Skeletal muscle tissue (tissue), 4 donors: ENCODE measurements around the gene RASAL3. TPM values are rescaled to one million over a fixed set of nuclear protein-coding genes. Genes with fewer than 3 reads are reported as not detected.

Source experiments
- H3K27ac ChIP-seq: one replicate; pipeline ENCODE4 v1.7.0; 2013; ENCODE audit warnings: mild to moderate bottlenecking, low read depth, low read length, inconsistent platforms
- H3K27me3 ChIP-seq, 3 donors: one replicate each; pipeline ENCODE4 v1.7.0; 2013; ENCODE audit warnings: low read length in 3 of 3; ENCODE audit not compliant: control insufficient read depth in 3 of 3, insufficient read depth in 3 of 3
- H3K36me3 ChIP-seq, 3 donors: one replicate each; pipeline ENCODE4 v1.7.0; 2013; ENCODE audit warnings: low read length in 3 of 3; ENCODE audit not compliant: control insufficient read depth in 3 of 3, insufficient read depth in 3 of 3
- H3K4me1 ChIP-seq, 3 donors: one replicate each; pipeline ENCODE4 v1.7.0; 2013; ENCODE audit warnings: low read length in 3 of 3, mild to moderate bottlenecking in 3 of 3; ENCODE audit not compliant: control insufficient read depth in 3 of 3, insufficient read depth in 3 of 3
- H3K4me3 ChIP-seq, 3 donors: one replicate each; pipeline ENCODE4 v1.7.0; 2013; ENCODE audit warnings: low read length in 3 of 3
- H3K9ac ChIP-seq, 3 donors: one replicate each; pipeline ENCODE4 v1.7.0; 2013; ENCODE audit warnings: low read length in 3 of 3, mild to moderate bottlenecking in 3 of 3, moderate library complexity in 2 of 3, low read depth in 1 of 3
- H3K9me3 ChIP-seq, 3 donors: one replicate each; pipeline ENCODE4 v1.7.0; 2013; ENCODE audit warnings: low read length in 3 of 3; ENCODE audit not compliant: control insufficient read depth in 3 of 3
- total RNA-seq: library from RNA; depleted of rRNA; stranded (reverse); fragments of >200 nt; gene quantifications from one replicate; pipeline ENCODE4 v1.2.3, GENCODE V29; 2014
- donor health status: Osteomylitis.

Gene RASAL3
- total RNA-seq, 1 donor from 2014 or later: 0.52 TPM

DNA sequence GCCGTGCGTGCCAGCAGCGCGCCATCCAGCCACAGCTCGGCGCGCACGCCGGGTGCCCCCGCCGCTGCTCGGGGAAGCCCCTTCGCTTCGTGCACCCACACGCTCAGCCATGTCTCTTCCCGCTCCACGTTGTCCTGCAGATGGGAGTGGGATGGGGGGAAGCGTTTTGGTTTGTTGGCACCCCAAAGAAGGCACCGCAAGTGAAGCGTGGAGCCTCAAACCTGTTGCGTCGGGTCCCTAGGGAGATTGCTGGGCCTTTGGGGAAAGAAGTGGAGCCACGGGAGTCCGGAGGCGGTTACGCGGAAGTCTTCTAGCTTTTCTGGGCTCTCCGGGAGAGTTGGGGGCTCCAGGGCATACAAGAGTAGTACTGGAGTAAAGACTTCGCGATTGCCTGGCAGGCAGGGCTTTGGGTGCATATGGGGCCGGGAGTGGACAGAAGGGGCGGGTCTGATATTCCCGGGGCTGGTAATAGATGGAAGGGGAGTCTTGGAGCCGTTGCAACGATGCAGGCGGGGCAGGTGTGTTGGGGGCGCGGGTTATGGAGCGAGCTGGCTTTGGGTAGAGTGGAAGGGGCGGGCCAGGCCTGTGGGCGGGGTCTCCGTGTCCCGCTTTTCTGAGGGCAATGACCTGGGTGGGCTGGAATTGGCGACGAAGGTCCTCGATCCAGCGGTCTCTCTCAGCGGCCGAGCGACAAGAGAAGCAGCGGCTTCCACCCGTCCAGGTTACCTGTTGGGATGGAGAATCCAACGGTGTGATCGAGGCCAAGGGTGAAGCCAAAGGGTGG is 6.5 kb downstream of the RASAL3 start:
- no peaks in the 10 kb centered on the region for H3K9me3 ChIP-seq
- H3K36me3 ChIP-seq: no peaks in the 10 kb centered on the region
- no peak overlapping the region for H3K27ac ChIP-seq
- H3K4me1 ChIP-seq: peaks cover 11 to 18% (median 16%) of the 10 kb centered on the region in 3 donors
- H3K4me3 ChIP-seq: peak overlapping the region; percentile 9 to 56 (median 32)
- H3K27me3 ChIP-seq: peaks cover 28 to 41% (median 33%) of the 10 kb centered on the region in 3 donors
- H3K9ac ChIP-seq: peak overlapping the region in 1 of 3 donors; percentile 40

DNA sequence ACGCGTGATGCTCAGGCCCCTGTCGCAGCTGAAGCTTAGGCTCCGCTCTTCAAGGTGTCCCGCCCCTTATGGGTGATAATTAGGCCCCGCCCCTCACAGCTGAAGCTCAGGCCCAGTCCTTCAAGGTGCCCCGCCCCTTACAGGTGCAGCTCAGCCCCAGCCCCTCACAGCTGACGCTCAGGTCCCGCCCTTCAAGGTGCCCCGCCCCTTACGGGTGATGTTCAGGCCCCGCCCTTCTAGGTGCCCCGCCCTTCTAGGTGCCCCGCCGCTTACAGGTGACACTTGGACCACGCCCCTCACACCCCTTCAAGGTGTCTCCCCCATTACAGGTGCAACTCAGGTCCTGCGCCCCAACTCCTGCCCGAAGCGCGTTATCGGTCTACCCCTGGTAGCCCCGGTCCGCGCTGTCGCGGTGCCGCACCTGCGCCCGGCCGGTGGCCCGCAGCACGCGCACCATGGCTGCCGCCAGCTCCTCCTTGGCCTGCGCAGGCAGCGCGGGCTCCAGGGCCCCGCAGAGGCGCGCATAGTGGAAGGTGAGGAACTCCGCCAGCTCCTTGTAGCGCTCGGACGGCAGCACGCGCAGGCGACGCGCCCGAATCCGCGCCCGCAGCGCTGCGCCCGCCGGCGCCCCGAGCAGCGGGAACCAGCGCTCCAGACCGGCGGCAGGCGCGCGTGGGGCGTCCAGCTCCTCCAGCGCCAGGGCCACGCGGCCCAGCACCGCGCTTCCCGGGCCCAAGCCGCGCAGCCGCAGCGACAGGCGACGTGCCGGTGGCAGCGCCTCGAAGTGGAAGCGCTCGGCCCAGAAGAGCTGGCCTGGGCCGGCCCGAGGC is 7.3 kb downstream of the RASAL3 start:
- H3K4me1 ChIP-seq: peaks cover 15 to 23% (median 21%) of the 10 kb centered on the region in 3 donors
- no peaks in the 10 kb centered on the region for H3K36me3 ChIP-seq
- H3K9me3 ChIP-seq: no peaks in the 10 kb centered on the region
- peak overlapping the region in 1 of 3 donors; percentile 40 for H3K9ac ChIP-seq
- H3K27ac ChIP-seq: no peak overlapping the region
- H3K27me3 ChIP-seq: peaks cover 28 to 41% (median 33%) of the 10 kb centered on the region in 3 donors
- H3K4me3 ChIP-seq: peak overlapping the region in 2 of 3 donors; percentile 32 to 56

DNA sequence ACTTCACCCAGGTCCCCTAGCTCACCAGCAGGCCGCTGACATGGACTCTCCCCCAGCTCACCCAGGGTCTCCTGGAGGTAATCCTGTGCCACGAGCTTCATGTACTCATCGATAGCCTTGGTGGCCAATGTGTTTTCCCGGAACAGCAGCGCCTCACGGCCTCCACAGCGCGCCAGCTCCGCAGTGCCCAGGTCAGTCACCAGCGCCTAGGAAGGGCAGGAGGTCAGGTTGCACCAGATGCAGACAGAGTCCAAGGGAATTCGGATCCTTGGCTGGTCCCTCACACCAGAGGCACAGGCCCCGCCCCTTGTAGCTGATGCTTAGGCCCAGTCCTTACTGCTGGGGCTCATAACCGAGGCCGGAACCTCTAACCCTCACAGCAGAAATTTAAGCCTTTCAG is 7.9 kb downstream of the RASAL3 start:
- H3K9me3 ChIP-seq: no peaks in the 10 kb centered on the region
- no peaks in the 10 kb centered on the region for H3K36me3 ChIP-seq
- H3K27me3 ChIP-seq: peaks cover 28 to 41% (median 33%) of the 10 kb centered on the region in 3 donors
- peaks cover 15 to 23% (median 21%) of the 10 kb centered on the region in 3 donors for H3K4me1 ChIP-seq
- no peak overlapping the region for H3K9ac ChIP-seq
- H3K27ac ChIP-seq: no peak overlapping the region
- no peak overlapping the region for H3K4me3 ChIP-seq

DNA sequence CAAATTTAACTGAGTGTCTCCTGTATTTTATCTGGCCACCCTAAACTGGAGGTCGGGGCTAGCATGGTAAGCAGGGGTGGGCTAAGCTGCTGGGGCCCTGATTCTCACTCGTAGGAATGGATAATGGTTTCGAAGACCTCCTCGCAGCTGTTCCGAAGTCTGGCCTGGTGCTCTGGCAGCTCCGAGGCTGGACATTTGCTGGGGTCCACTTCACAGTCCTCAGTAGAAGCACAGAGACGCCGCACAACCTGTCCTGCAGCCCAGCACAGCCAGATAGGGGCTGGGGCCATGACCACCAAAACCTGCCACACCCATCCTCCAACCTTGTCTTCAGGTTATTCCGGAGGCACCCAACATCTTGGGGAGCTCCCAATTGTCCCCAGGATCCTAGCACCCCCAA is 8.3 kb downstream of the RASAL3 start:
- H3K9ac ChIP-seq: no peak overlapping the region
- H3K27ac ChIP-seq: no peak overlapping the region
- H3K36me3 ChIP-seq: no peaks in the 10 kb centered on the region
- H3K4me3 ChIP-seq: no peak overlapping the region
- no peaks in the 10 kb centered on the region for H3K9me3 ChIP-seq
- H3K4me1 ChIP-seq: peaks cover 15 to 23% (median 21%) of the 10 kb centered on the region in 3 donors
- peaks cover 28 to 41% (median 33%) of the 10 kb centered on the region in 3 donors for H3K27me3 ChIP-seq

DNA sequence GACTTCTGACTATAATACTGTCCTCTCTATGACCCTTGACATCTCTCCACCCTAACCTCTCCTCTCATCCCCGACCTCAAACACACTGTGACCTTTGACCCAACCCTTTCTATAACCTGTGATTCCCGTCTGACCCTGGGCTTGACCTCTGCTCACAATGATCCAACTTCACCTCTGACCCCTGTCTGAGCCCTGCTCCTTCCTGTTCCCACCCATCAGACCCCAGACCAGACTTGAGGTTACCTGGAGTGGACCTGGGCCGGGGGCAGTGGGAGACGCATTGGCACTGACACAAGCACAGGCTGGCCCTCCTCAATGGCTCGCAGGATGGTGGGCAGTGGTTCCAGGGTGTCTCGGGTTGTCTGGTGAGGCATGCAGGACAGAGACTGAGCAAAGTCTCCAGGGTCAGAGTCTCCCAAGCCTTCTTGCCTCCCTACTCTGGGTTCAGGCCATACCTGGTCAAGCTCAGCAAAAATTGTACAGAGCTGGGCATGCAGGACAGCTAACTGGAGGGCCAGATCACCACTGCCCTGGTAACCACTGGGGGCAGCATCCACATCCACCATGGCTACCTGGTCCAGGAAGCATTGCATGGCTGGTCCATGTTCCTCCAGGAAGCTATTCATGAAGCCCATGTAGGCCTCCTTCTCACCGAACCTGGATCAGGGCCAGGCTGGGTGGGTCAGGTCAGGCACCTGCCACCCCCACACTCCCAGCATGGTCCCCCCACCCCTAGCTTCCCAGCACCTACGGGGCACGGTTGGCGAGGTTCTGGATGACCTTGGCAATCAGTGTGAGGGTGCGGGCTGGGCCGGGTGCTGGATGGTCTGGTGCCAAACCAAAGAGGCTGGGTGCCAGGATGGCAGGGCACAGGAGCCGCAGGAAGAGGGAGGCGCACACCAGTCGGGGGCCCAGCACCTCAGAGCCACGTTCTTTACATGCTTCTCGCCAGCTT is 10.2 kb downstream of the RASAL3 start:
- Histone ChIP-seq H3K4me3 (no peak overlapping the region), H3K9ac (peak overlapping the region in 1 of 3 donors; percentile 25), H3K9me3 (no peaks in the 10 kb centered on the region), H3K36me3 (no peaks in the 10 kb centered on the region), H3K4me1 (peaks cover 18 to 24% (median 23%) of the 10 kb centered on the region in 3 donors), H3K27ac (no peak overlapping the region), H3K27me3 (peaks cover 28 to 41% (median 33%) of the 10 kb centered on the region in 3 donors)

DNA sequence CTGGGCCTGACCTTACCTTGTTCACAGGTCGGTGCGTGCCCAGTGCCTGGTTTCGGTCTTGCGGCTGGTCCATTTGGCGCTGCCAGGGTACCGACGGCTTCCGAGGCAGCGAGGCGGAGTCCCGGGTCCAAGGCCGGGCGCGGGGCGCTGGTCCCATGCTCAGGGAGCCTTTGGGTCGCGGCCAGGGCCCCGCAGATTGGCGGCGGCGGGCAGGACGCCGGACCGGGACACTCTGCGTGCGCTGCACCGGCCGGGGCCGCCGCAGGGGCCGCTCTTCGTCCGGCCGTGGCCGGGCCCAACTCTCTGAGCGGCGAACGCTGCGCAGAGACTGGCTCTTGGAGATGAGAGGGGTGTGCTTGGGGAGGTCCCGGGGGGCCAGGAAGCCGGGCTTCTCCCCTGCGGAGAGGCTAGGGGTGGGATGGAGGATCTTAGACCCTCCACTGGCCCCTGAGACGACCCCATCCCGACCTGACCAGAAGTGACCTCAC is 11.2 kb downstream of the RASAL3 start:
- Histone ChIP-seq H3K9me3 (no peaks in the 10 kb centered on the region), H3K27ac (no peak overlapping the region), H3K27me3 (peaks cover 25 to 38% (median 33%) of the 10 kb centered on the region in 3 donors), H3K36me3 (no peaks in the 10 kb centered on the region), H3K9ac (peak overlapping the region; percentile 54 to 73 (median 59)), H3K4me1 (peaks cover 18 to 33% (median 32%) of the 10 kb centered on the region in 3 donors), H3K4me3 (peak overlapping the region; percentile 61 to 80 (median 68))

DNA sequence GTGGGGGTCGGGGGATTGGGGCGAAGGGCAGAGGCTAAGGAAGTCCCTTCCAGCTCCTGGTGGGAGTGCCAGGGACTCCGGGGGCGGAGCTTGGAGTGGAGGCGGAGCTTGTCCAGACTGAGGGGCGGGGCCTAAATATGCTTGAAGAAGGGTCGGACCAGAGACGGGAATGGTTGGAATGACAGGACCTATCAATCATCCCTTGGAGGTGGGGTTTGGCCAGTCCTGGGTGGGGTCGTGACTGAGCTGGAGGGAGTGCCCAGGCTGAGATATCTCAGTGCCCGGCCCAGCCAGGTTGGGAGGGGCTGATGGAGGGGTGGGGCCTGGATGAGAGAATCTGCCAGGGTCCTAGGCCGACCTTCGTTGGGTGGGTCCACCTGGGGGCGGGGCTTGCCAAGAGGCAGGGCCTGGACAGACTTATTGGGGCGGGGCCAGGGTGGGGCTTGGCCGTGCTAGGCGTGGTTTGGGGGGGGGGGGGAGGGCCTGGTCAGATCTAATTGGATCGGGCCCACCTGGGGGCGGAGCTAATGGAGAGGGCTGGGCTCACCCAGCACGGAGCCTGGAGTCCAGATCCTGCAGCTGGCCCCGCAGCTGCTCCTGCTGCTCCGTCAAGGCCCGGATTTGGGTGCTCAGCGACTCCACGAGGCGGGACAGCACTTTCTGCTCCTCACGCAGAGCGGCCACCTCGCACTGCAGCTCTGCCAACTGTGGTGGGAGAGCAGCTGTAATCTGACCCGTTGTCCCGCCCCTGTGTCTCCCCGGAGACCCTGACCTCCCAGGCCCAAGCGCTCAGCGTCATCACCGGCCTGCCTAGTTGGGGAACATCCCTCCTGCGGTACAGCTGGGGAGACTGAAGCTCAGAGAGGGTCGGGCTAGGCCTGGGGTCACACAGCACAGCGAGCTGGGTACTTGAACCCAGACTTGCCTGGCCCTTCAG is 12.0 kb downstream of the RASAL3 start:
- Histone ChIP-seq H3K27ac (no peak overlapping the region), H3K4me3 (peak overlapping the region; percentile 61 to 80 (median 68)), H3K27me3 (peaks cover 18 to 30% (median 26%) of the 10 kb centered on the region in 3 donors), H3K36me3 (peaks cover 0 to 5% (median 2%) of the 10 kb centered on the region in 3 donors), H3K9me3 (no peaks in the 10 kb centered on the region), H3K9ac (peak overlapping the region; percentile 54 to 73 (median 59)), H3K4me1 (peaks cover 16 to 29% (median 28%) of the 10 kb centered on the region in 3 donors)

DNA sequence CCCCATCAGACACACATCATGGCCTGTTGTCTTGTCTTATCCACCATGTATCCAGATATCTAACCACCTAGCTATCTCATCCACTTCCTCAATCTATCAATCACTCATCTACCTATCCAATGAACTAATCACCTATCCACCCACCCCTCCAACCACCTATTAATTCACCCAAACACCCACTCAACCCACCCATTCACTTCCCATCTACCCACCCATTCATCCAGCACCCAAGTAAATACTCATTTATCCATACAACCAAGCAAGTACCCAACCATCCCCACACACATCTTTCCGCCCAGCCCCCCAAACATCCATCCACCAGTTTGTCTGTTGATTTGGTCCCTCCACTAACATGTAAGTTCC is 13.8 kb downstream of the RASAL3 start:
- H3K9me3 ChIP-seq: no peaks in the 10 kb centered on the region
- H3K36me3 ChIP-seq: peaks cover 0 to 7% (median 2%) of the 10 kb centered on the region in 3 donors
- H3K9ac ChIP-seq: no peak overlapping the region
- peak overlapping the region; percentile 45 for H3K27ac ChIP-seq
- H3K27me3 ChIP-seq: peaks cover 8 to 12% (median 9%) of the 10 kb centered on the region in 3 donors
- no peak overlapping the region for H3K4me3 ChIP-seq
- peaks cover 24 to 41% (median 37%) of the 10 kb centered on the region in 3 donors for H3K4me1 ChIP-seq
